ENCODE results near the gene CRACDL. TPM values are rescaled to one million over a fixed set of nuclear protein-coding genes. Genes with fewer than 3 reads are reported as not detected.

Gene CRACDL
- total RNA-seq, 1 experiment from 2014 or later, result 1.1 TPM

DNA sequence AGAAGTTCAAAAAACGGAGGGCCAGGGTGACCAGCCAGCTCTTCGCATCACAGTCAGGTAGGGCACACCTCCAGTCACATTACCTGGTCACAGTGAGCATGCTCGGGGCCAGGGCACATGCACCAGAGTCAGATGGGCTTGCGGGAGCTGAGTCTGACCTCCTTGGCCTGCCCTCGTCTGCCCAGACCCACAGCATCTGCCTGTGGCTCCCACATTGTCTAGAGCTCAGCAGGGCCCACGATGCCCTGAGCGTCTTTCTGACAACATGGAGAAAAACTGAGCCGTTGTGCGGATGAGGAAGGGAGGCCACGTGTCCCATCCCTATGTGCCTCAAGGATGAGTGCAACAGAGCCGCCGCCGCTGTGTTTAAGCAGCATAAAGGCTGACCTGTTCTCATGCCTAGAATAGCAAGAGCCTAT is 37.6 kb downstream of the CRACDL start:
- CTCF ChIA-PET, result interaction anchor here (1.5 kb wide), 1 partner anchor 11 kb away, joined by 3 read pairs; no protein-coding TSS in a partner anchor
- H3K4me1 Mint-ChIP-seq (ENCODE audit: low read depth, unreplicated experiment), result peaks cover 6% of the 10 kb centered on the region
- POLR2A ChIA-PET, result no interaction called here
- H3K4me3 Mint-ChIP-seq (ENCODE audit: unreplicated experiment), result no peak overlapping the region
- intact Hi-C loops (cut with micrococcal nuclease; ENCODE audit: unreplicated experiment), result no loop called here
- no peaks in the 10 kb centered on the region for H3K4me1 ChIP-seq
- no peak for DNase-seq
- H3K36me3 Mint-ChIP-seq (ENCODE audit: insufficient read depth, unreplicated experiment), result peaks cover 4% of the 10 kb centered on the region
- no peaks in the 10 kb centered on the region for H3K36me3 ChIP-seq (ENCODE audit: control insufficient read depth, insufficient read depth, low read length)
- H3K27me3 ChIP-seq (replicated peaks; ENCODE audit: control insufficient read depth, insufficient read depth, low read length), result no peaks in the 10 kb centered on the region
- H3K27me3 Mint-ChIP-seq (ENCODE audit: insufficient read depth, unreplicated experiment), result peaks cover 2% of the 10 kb centered on the region
- BruUV-seq (replicated peaks), result no TSS peak
- H3K27ac Mint-ChIP-seq (ENCODE audit: unreplicated experiment), result no peak overlapping the region
- no peaks in the 10 kb centered on the region for H3K9me3 ChIP-seq
- H3K4me3 ChIP-seq (ENCODE audit: low read depth, low read length), result no peak overlapping the region
- TF ChIP-seq CTCF (IDR thresholded peaks at IDR 0.05; ENCODE audit: insufficient read depth in 1 of 2, low read depth in 1 of 2, low read length in 1 of 2, severe bottlenecking in 1 of 2, unreplicated experiment in 1 of 2), result no peak
- no peaks in the 10 kb centered on the region for H3K9me3 Mint-ChIP-seq (ENCODE audit: unreplicated experiment)

DNA sequence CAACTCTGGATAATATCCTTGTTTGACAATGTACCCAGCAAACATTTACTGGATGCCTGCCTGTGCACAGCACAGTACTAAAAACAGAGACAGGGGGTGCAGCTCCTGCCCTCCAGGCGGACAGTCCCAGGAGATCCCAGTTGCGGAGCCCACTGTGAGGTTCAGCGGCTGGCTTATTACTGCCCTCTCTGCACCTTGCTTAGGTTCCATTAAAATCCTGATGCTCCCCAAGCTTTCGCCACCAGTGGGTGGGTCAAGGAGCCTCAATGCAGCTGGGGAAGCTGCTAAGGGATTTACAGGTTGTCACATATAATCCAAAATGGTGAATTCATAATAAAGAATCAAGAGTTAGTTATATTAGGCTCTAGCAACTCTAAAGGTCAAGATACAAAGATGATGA is 38.3 kb downstream of the CRACDL start:
- Mint-ChIP-seq H3K27me3 (ENCODE audit: insufficient read depth, unreplicated experiment) (peaks cover 2% of the 10 kb centered on the region), H3K27ac (ENCODE audit: unreplicated experiment) (no peak overlapping the region), H3K4me1 (ENCODE audit: low read depth, unreplicated experiment) (peaks cover 6% of the 10 kb centered on the region), H3K36me3 (ENCODE audit: insufficient read depth, unreplicated experiment) (peaks cover 1% of the 10 kb centered on the region), H3K4me3 (ENCODE audit: unreplicated experiment) (no peak overlapping the region), H3K9me3 (ENCODE audit: unreplicated experiment) (no peaks in the 10 kb centered on the region)
- CTCF ChIA-PET, result interaction anchor here (1.5 kb wide), 1 partner anchor 12 kb away, joined by 3 read pairs; no protein-coding TSS in a partner anchor
- DNase-seq, result no peak
- H3K4me1 ChIP-seq, result no peaks in the 10 kb centered on the region
- no peaks in the 10 kb centered on the region for H3K27me3 ChIP-seq (replicated peaks; ENCODE audit: control insufficient read depth, insufficient read depth, low read length)
- intact Hi-C loops (cut with micrococcal nuclease; ENCODE audit: unreplicated experiment), result no loop called here
- H3K36me3 ChIP-seq (ENCODE audit: control insufficient read depth, insufficient read depth, low read length), result no peaks in the 10 kb centered on the region
- BruUV-seq (replicated peaks), result no TSS peak
- POLR2A ChIA-PET, result no interaction called here
- no peak overlapping the region for H3K4me3 ChIP-seq (ENCODE audit: low read depth, low read length)
- TF ChIP-seq CTCF (IDR thresholded peaks at IDR 0.05; ENCODE audit: insufficient read depth in 1 of 2, low read depth in 1 of 2, low read length in 1 of 2, severe bottlenecking in 1 of 2, unreplicated experiment in 1 of 2), result no peak
- no peaks in the 10 kb centered on the region for H3K9me3 ChIP-seq

GRCh38 chr2:98896944-98897343 is 39.1 kb downstream of the CRACDL start:
- CTCF ChIA-PET, result interaction anchor here (1.5 kb wide), 1 partner anchor 13 kb away, joined by 3 read pairs; no protein-coding TSS in a partner anchor
- no peak overlapping the region for H3K4me3 ChIP-seq (ENCODE audit: low read depth, low read length)
- no peaks in the 10 kb centered on the region for H3K4me1 ChIP-seq
- no peak for DNase-seq
- no peak for TF ChIP-seq CTCF (IDR thresholded peaks at IDR 0.05; ENCODE audit: insufficient read depth in 1 of 2, low read depth in 1 of 2, low read length in 1 of 2, severe bottlenecking in 1 of 2, unreplicated experiment in 1 of 2)
- H3K27ac Mint-ChIP-seq (ENCODE audit: unreplicated experiment), result no peak overlapping the region
- H3K4me1 Mint-ChIP-seq (ENCODE audit: low read depth, unreplicated experiment), result peaks cover 6% of the 10 kb centered on the region
- H3K4me3 Mint-ChIP-seq (ENCODE audit: unreplicated experiment), result no peak overlapping the region
- no peaks in the 10 kb centered on the region for H3K9me3 Mint-ChIP-seq (ENCODE audit: unreplicated experiment)
- no TSS peak for BruUV-seq (replicated peaks)
- peaks cover 2% of the 10 kb centered on the region for H3K27me3 Mint-ChIP-seq (ENCODE audit: insufficient read depth, unreplicated experiment)
- intact Hi-C loops (cut with micrococcal nuclease; ENCODE audit: unreplicated experiment), result no loop called here
- no peaks in the 10 kb centered on the region for H3K36me3 Mint-ChIP-seq (ENCODE audit: insufficient read depth, unreplicated experiment)
- POLR2A ChIA-PET, result no interaction called here
- H3K9me3 ChIP-seq, result no peaks in the 10 kb centered on the region
- no peaks in the 10 kb centered on the region for H3K27me3 ChIP-seq (replicated peaks; ENCODE audit: control insufficient read depth, insufficient read depth, low read length)
- H3K36me3 ChIP-seq (ENCODE audit: control insufficient read depth, insufficient read depth, low read length), result no peaks in the 10 kb centered on the region
